ENCODE results near the gene JPH4.

JPH4 gene

GRCh38 chr14:23557946-23558345 is 20.6 kb downstream of the JPH4 start:
- DNase-seq (ENCODE audit: insufficient read length, low spot score) (no peak), FAIRE-seq (no peak)
- no peak for TF ChIP-seq CTCF (IDR thresholded peaks at IDR 0.05; ENCODE audit: insufficient read depth, missing control alignments)

- DNase-seq (ENCODE audit: insufficient read length, low spot score) (no peak), FAIRE-seq (no peak)
- TF ChIP-seq CTCF (IDR thresholded peaks at IDR 0.05; ENCODE audit: insufficient read depth, missing control alignments), result no peak
Observed at GRCh38 chr14:23557521-23557920, 21.1 kb downstream of the JPH4 start.

DNA sequence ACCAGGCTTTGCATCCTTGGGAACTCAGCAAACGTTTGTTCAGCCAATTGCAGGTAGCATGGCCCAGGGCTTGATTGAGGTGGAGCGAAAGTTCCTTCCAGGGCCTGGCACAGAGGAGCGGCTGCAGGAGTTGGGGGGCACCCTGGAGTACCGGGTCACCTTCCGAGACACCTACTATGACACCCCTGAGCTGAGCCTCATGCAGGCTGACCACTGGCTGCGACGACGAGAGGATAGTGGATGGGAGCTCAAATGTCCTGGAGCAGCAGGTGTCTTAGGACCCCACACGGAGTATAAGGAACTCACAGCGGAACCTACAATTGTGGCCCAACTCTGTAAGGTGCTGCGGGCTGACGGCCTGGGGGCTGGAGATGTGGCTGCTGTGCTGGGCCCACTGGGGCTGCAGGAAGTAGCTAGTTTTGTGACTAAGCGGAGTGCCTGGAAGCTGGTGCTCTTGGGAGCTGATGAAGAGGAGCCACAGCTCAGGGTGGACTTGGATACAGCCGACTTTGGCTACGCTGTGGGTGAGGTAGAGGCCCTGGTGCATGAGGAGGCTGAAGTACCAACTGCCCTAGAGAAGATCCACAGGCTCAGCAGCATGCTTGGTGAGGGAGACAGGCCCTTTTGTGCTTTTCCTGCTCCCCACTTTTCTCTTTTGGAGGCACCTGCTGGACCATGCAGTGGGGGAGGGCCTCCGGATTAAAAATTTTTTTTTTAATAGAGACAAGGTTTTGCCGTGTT is 21.7 kb downstream of the JPH4 start:
- TF ChIP-seq CTCF (IDR thresholded peaks at IDR 0.05; ENCODE audit: insufficient read depth, missing control alignments), result no peak
- no peak for DNase-seq (ENCODE audit: insufficient read length, low spot score)
- FAIRE-seq, result no peak

DNA sequence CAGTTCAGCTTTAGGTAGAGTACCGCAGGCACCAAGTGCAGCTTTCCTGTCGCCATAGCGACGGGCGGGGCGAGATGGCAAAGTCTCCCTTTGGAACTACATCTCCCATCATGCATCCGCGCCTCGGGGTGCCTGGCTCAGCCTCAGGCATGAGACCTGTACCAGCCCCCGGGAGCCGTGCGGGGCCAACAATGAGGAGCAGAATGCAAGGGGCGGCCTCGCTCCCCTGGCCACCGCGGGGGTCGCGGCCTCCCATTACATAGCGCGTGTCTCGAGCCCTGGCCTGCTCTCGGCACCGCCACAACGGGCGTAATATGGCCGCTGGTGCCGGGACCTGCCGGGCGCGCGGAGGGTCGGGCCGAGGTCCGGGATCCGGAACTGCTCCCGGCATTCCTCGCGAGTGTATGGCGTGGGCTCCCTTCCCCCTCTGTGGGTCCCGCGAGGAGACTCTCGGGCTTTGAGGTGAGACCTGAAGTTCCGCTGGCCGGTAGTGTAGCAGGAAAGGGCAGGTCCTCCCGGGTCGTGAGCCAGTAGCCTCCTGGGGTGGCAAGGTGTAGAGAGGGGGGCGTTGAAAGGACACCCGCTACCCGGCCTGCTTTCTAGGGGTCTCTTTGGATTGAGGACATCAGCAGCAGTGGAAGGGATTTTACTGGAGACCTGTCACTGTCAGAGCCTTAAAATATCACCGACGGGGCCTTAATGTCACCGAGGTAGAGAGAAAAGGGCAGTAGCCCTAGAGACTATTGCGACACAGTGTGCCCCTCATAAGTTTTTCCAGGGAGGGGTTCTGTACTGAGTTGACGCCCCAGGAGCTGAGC is 22.5 kb downstream of the JPH4 start, which contains the start of gene THTPA:
TSS of gene THTPA (plus strand) at position 390 of the 818 bp plus-strand sequence. CDS start 487 bp downstream, outside the sequence.
- FAIRE-seq (no peak), DNase-seq (ENCODE audit: insufficient read length, low spot score) (peak; percentile 95)
- no peak for TF ChIP-seq CTCF (IDR thresholded peaks at IDR 0.05; ENCODE audit: insufficient read depth, missing control alignments)

DNA sequence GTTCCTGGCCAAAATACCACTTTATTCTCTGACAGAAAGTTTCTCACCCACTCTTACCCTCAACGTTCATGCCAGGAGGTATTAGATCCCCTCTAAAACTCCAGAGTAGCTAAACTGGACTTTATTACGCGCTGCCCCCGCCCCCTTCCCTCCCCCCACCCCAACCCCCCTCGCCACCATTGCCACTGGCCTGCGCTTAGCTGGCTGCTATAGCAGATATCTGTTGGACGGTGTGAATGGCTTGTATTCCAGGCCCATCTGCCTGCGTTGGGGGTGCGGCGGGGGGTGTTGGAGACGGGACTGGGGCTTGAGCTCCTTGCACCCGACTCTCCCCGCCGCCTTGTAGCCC is 23.1 kb downstream of the JPH4 start:
- DNase-seq (ENCODE audit: insufficient read length, low spot score) (no peak), FAIRE-seq (no peak)
- no peak for TF ChIP-seq CTCF (IDR thresholded peaks at IDR 0.05; ENCODE audit: insufficient read depth, missing control alignments)

- TF ChIP-seq CTCF (IDR thresholded peaks at IDR 0.05; ENCODE audit: insufficient read depth, missing control alignments), result no peak
- no peak for FAIRE-seq
Observed at GRCh38 chr14:23551266-23552028, 27.1 kb downstream of the JPH4 start, which contains the start of gene ZFHX2. Gene ZFHX2, minus strand, starts transcription at chr14:23551765. Its CDS starts 16,440 bp downstream, at chr14:23535325.

More at GRCh38 chr14:23551266-23552028, 27.1 kb downstream of the JPH4 start, which contains the start of gene ZFHX2:
- peak; percentile 92 for DNase-seq (ENCODE audit: insufficient read length, low spot score)
